A673 (cell line): Measurements from ENCODE around the gene MEGF10. TPM values are rescaled to one million over a fixed set of nuclear protein-coding genes. Genes with fewer than 3 reads are reported as not detected.

Experiments used
- BruUV-seq: library from RNA; stranded (reverse); fragments of 400-500 nt; replicated peaks from 2 replicates; lab custom pipeline; 2021; lab: Mats Ljungman, UMichigan
- CTCF ChIA-PET: fragments of 300-600 bp; sonication (Branson Sonifier 250); formaldehyde crosslinking; loops from one replicate; lab custom pipeline; 2022; ENCODE audit warnings: antibody characterized with exemption; lab: Charles Lee
- POLR2A ChIA-PET: fragments of 300-600 bp; sonication (Branson Sonifier 250); formaldehyde crosslinking; loops from one replicate; lab custom pipeline; 2022; ENCODE audit warnings: antibody characterized with exemption; ENCODE audit not compliant: low non-redundant PET; lab: Charles Lee
- DNase-seq: peaks from one replicate; pipeline ENCODE4 v3.0.0-alpha.2; 2015; ENCODE audit warnings: low spot score
- H3K27ac ChIP-seq: fragments of 200-600 bp; sonication (generic); 2 replicates; pipeline ENCODE4 v1.5.1; 2016; ENCODE audit warnings: mixed run types, low read depth, mild to moderate bottlenecking, mixed read lengths, antibody characterized with exemption, low read length; ENCODE audit not compliant: poor library complexity, severe bottlenecking
- H3K27me3 ChIP-seq: fragments of 200-600 bp; sonication (generic); replicated peaks from 2 replicates; pipeline ENCODE4 v1.6.1; 2017; ENCODE audit warnings: mixed run types, low read depth, mild to moderate bottlenecking, mixed read lengths, antibody characterized with exemption, low read length; ENCODE audit not compliant: insufficient read depth, poor library complexity
- H3K36me3 ChIP-seq: fragments of 200-600 bp; sonication (generic); 2 replicates; pipeline ENCODE4 v1.6.1; 2016; ENCODE audit warnings: mixed run types, mild to moderate bottlenecking, mixed read lengths, antibody characterized with exemption, low read length; ENCODE audit not compliant: insufficient read depth, poor library complexity, severe bottlenecking
- H3K4me1 ChIP-seq: fragments of 200-600 bp; sonication (generic); 2 replicates; pipeline ENCODE4 v1.6.1; 2017; ENCODE audit warnings: mixed run types, mild to moderate bottlenecking, mixed read lengths, antibody characterized with exemption, low read length; ENCODE audit not compliant: insufficient read depth, poor library complexity, severe bottlenecking
- H3K4me3 ChIP-seq: fragments of 200-600 bp; sonication (generic); 2 replicates; pipeline ENCODE4 v1.5.1; 2016; ENCODE audit warnings: low read depth, mixed run types, mild to moderate bottlenecking, mixed read lengths, low read length; ENCODE audit not compliant: poor library complexity, severe bottlenecking
- H3K9me3 ChIP-seq: fragments of 200-600 bp; sonication (generic); 2 replicates; pipeline ENCODE4 v1.6.1; 2016; ENCODE audit warnings: mixed run types, low read depth, mild to moderate bottlenecking, mixed read lengths, antibody characterized with exemption, low read length; ENCODE audit not compliant: poor library complexity, severe bottlenecking
- EZH2 ChIP-seq: fragments of 200-600 bp; sonication (generic); IDR thresholded peaks from 2 replicates; pipeline ENCODE4 v1.6.1; 2017; ENCODE audit warnings: borderline replicate concordance, low read depth, mild to moderate bottlenecking, mixed read lengths, antibody characterized with exemption, low read length; ENCODE audit not compliant: poor library complexity, severe bottlenecking
- intact Hi-C: fragments of 100-400 bp; cut with micrococcal nuclease; formaldehyde crosslinking; loops from one replicate; pipeline ENCODE4 v1.10.0; 2022; ENCODE audit not compliant: unreplicated experiment
- total RNA-seq: library from RNA; stranded (reverse); gene quantifications from 2 replicates; pipeline ENCODE4 v1.2.3, GENCODE V29; 2021
- TF ChIP-seq, protein P1 (sequence below): fragments of 300-800, 200-600 bp; sonication (generic); conservative IDR thresholded peaks from 2 replicates; pipeline ENCODE4 v1.5.1; 2017; ENCODE audit warnings: low read depth, mild to moderate bottlenecking, antibody characterized with exemption, low read length, moderate library complexity, mixed read lengths

MEGF10 gene
- total RNA-seq, 1 experiment from 2014 or later = 0.71 TPM

DNA sequence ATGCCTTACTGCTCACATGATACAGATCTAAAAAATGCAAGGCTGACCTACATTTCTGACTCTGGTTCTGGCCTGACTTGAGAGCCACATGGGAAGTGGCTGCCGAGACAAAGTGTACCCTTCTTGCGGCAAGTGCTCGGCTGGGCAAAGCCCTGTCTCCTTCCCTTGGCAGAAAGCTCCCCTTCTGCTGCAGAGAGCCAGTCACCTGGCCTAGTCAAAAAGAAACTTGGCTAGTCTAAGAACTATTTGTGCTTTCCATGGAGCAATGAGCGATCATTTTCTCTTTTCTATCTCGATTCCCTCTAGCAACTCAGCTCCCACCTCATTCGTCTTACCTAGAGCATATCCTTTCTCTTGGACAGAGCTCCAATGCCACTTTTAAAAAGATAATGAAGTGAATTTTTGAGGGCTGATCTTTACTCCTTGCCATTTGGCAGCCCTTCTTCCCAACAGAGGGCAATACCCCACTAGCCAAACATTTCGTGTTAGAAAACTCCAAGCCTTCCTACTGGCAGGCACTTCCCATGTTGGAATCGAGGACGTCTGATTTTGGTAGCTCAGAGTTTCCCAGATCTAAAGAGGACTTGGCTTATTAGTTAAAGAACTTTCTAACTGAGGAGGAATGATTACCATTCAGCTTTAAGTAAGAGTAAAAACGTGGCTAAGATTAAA is 118.8 kb downstream of the MEGF10 start:
- no peak for DNase-seq
- H3K9me3 ChIP-seq = no peaks in the 10 kb centered on the region
- intact Hi-C loops = no loop called here
- no peak for TF ChIP-seq EZH2
- TF ChIP-seq, protein P1, sequence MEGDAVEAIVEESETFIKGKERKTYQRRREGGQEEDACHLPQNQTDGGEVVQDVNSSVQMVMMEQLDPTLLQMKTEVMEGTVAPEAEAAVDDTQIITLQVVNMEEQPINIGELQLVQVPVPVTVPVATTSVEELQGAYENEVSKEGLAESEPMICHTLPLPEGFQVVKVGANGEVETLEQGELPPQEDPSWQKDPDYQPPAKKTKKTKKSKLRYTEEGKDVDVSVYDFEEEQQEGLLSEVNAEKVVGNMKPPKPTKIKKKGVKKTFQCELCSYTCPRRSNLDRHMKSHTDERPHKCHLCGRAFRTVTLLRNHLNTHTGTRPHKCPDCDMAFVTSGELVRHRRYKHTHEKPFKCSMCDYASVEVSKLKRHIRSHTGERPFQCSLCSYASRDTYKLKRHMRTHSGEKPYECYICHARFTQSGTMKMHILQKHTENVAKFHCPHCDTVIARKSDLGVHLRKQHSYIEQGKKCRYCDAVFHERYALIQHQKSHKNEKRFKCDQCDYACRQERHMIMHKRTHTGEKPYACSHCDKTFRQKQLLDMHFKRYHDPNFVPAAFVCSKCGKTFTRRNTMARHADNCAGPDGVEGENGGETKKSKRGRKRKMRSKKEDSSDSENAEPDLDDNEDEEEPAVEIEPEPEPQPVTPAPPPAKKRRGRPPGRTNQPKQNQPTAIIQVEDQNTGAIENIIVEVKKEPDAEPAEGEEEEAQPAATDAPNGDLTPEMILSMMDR = no peak
- ChIA-PET POLR2A (no interaction called here), CTCF (no interaction called here)
- no peak overlapping the region for H3K27ac ChIP-seq
- H3K36me3 ChIP-seq = no peaks in the 10 kb centered on the region
- no TSS peak for BruUV-seq
- no peak overlapping the region for H3K4me3 ChIP-seq
- H3K4me1 ChIP-seq = no peaks in the 10 kb centered on the region
- H3K27me3 ChIP-seq = no peaks in the 10 kb centered on the region

DNA sequence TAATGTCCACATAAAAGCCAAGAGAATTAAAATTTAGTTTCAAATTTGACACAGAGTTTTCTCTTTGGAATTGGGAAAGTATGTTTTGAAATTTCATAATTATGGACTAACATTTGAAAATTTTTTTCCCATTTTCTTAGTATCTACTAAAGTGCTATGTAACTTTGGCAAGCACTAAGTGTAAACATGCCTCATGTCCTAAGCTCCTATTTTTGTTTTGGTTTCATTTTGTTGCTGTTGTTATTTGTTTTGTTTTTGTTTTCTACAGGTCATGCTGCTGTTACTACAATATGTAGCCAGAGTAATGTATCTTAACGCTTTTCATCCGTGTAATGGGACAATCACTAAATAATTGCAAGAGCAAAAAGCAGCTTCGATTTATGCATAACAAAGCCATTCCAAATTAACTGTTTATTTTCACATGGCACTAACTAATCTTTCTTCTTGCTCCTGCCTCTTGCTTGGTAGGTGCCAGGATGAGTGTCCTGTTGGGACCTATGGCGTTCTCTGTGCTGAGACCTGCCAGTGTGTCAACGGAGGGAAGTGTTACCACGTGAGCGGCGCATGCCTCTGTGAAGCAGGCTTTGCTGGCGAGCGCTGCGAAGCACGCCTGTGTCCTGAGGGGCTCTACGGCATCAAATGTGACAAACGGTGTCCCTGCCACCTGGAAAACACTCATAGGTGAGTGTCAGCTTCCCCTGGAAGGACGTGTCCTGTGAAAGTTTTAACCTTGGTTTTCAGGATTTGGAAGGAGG is 119.5 kb downstream of the MEGF10 start:
- Histone ChIP-seq H3K9me3 (no peaks in the 10 kb centered on the region), H3K27me3 (no peaks in the 10 kb centered on the region), H3K4me1 (no peaks in the 10 kb centered on the region), H3K4me3 (no peak overlapping the region), H3K36me3 (no peaks in the 10 kb centered on the region), H3K27ac (no peak overlapping the region)
- BruUV-seq = no TSS peak
- DNase-seq = no peak
- POLR2A ChIA-PET = no interaction called here
- CTCF ChIA-PET = no interaction called here
- intact Hi-C loops = no loop called here
- TF ChIP-seq, protein P1 = no peak
- no peak for TF ChIP-seq EZH2

DNA sequence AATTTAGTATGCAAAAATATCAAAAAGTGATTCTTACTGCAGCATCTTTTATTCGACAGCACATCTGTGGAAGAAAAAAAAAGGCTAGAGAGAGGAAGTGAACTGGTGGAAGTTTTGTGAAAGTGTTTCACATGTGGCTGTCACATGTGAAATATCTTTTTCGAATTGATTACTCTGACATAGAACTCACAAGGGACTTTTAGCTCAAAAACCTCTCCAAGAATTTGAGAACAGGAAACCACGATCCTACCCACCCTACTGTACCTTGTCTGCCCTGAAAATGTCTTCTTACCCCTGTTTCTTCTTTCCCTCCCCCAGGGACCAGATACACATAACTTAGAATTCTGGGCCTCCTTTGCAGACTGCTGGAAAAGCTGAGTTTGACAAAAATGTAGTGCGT is 120.4 kb downstream of the MEGF10 start:
- no peaks in the 10 kb centered on the region for H3K27me3 ChIP-seq
- H3K36me3 ChIP-seq = no peaks in the 10 kb centered on the region
- H3K4me3 ChIP-seq = no peak overlapping the region
- no TSS peak for BruUV-seq
- H3K9me3 ChIP-seq = no peaks in the 10 kb centered on the region
- ChIA-PET POLR2A (no interaction called here), CTCF (no interaction called here)
- TF ChIP-seq, protein P1 = no peak
- TF ChIP-seq EZH2 = no peak
- DNase-seq = no peak
- intact Hi-C loops = no loop called here
- no peak overlapping the region for H3K27ac ChIP-seq
- no peaks in the 10 kb centered on the region for H3K4me1 ChIP-seq
